ENCODE results near the gene ZFAND3.

DNA sequence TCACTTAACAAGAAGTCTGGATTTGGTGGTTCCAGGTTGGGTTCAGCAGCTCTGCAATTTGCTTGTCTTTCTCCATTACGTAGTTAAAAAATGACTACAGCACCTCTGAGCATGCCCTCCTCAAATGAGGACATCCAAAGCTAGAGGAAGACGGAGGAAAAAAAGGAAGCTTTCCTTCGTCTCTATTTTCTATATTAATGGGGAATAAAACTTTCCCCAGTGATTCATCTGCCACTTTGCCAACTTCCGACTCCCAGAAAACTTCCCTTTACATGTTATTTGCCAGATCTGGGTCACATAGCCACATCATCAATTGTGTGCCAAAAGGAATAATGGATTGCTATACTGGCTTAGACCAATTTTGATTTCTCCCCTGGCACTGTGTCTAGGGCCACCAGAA, 69.5 kb downstream of the ZFAND3 start:
- TF ChIP-seq, protein P1, sequence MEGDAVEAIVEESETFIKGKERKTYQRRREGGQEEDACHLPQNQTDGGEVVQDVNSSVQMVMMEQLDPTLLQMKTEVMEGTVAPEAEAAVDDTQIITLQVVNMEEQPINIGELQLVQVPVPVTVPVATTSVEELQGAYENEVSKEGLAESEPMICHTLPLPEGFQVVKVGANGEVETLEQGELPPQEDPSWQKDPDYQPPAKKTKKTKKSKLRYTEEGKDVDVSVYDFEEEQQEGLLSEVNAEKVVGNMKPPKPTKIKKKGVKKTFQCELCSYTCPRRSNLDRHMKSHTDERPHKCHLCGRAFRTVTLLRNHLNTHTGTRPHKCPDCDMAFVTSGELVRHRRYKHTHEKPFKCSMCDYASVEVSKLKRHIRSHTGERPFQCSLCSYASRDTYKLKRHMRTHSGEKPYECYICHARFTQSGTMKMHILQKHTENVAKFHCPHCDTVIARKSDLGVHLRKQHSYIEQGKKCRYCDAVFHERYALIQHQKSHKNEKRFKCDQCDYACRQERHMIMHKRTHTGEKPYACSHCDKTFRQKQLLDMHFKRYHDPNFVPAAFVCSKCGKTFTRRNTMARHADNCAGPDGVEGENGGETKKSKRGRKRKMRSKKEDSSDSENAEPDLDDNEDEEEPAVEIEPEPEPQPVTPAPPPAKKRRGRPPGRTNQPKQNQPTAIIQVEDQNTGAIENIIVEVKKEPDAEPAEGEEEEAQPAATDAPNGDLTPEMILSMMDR (IDR thresholded peaks at IDR 0.05 in 4 of 5, conservative IDR thresholded peaks at IDR 0.05 in 1 of 5), result no peak
- TF ChIP-seq POLR2A (IDR thresholded peaks at IDR 0.05), result no peak

Data from gastrocnemius medialis (tissue), 4 donors.